BJ (cell line): Measurements from ENCODE around the gene SLC38A8. TPM values are rescaled to one million over a fixed set of nuclear protein-coding genes. Genes with fewer than 3 reads are reported as not detected.

Experiments
- CTCF ChIA-PET: fragments of 350-600 bp; formaldehyde crosslinking; extraction: SDS; loops from one replicate; lab custom pipeline; 2021; ENCODE audit warnings: antibody characterized with exemption, inconsistent platforms; lab: Yijun Ruan, JAX
- POLR2A ChIA-PET: fragments of 300-600 bp; sonication (Branson Sonifier 250); formaldehyde crosslinking; extraction: SDS; loops from one replicate; lab custom pipeline; 2021; ENCODE audit warnings: antibody characterized with exemption; lab: Charles Lee
- DNase-seq: peaks from one replicate; pipeline ENCODE4 v3.0.0-alpha.2; 2011; ENCODE audit warnings: low read depth
- H3K27me3 ChIP-seq: 2 replicates; pipeline ENCODE4 v1.6.0; 2011; ENCODE audit warnings: low read length; ENCODE audit not compliant: control insufficient read depth, insufficient read depth
- H3K36me3 ChIP-seq: 2 replicates; pipeline ENCODE4 v1.5.1; 2011; ENCODE audit warnings: low read length; ENCODE audit not compliant: control insufficient read depth, insufficient read depth
- H3K4me3 ChIP-seq: 2 replicates; pipeline ENCODE4 v1.5.1; 2011; ENCODE audit warnings: low read depth, mild to moderate bottlenecking, control low read depth, low read length
- polyA plus RNA-seq: library from polyadenylated mRNA; depleted of rRNA; stranded (reverse); fragments of >200 nt; gene quantifications from 2 replicates; pipeline ENCODE4 v1.2.3, GENCODE V29; 2011
- TF ChIP-seq, protein P1 (sequence below): IDR thresholded peaks from 2 replicates; pipeline ENCODE4 v1.5.1; 2011; ENCODE audit warnings: low read depth, mild to moderate bottlenecking, control low read depth, inconsistent platforms, low read length, moderate library complexity; ENCODE audit not compliant: insufficient read depth

The SLC38A8 gene
- polyA plus RNA-seq, 1 experiment, result not detected

DNA sequence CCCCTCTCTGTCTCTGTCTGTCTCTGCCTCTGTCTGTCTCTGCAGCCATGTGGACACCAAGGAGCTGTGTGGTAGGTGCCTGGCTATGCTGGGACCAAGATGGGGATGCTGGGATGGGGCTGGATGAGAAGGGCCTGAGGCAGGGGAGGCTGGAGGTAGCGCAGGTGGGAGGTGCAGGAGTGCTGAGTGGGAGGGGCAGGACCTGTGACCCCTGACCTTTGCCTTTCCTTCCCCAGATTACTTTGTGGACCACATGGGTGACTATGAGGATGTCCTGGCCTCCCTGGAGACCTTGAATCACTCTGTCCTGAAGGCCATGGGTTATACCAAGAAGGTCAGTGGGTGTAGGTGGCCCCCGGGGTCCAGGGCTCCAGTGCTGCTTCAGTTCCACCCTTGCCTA, 61.8 kb downstream of the SLC38A8 start:
- ChIA-PET CTCF (no interaction called here), POLR2A (no interaction called here)
- H3K4me3 ChIP-seq, result no peak overlapping the region

GRCh38 chr16:83979441-83979840, 63.2 kb downstream of the SLC38A8 start:
- H3K36me3 ChIP-seq, result no peaks in the 10 kb centered on the region
- H3K4me3 ChIP-seq, result no peak overlapping the region
- no peaks in the 10 kb centered on the region; the same call in 1 of the 2 replicates for H3K27me3 ChIP-seq
- CTCF ChIA-PET, result no interaction called here
- POLR2A ChIA-PET, result no interaction called here
- TF ChIP-seq, protein P1, sequence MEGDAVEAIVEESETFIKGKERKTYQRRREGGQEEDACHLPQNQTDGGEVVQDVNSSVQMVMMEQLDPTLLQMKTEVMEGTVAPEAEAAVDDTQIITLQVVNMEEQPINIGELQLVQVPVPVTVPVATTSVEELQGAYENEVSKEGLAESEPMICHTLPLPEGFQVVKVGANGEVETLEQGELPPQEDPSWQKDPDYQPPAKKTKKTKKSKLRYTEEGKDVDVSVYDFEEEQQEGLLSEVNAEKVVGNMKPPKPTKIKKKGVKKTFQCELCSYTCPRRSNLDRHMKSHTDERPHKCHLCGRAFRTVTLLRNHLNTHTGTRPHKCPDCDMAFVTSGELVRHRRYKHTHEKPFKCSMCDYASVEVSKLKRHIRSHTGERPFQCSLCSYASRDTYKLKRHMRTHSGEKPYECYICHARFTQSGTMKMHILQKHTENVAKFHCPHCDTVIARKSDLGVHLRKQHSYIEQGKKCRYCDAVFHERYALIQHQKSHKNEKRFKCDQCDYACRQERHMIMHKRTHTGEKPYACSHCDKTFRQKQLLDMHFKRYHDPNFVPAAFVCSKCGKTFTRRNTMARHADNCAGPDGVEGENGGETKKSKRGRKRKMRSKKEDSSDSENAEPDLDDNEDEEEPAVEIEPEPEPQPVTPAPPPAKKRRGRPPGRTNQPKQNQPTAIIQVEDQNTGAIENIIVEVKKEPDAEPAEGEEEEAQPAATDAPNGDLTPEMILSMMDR, result no peak
- no peak for DNase-seq

More for the DNA sequence above, 61.8 kb downstream of the SLC38A8 start:
- DNase-seq, result no peak
- H3K27me3 ChIP-seq, result no peaks in the 10 kb centered on the region; the same call in 1 of the 2 replicates
- TF ChIP-seq, protein P1, result no peak
- no peaks in the 10 kb centered on the region for H3K36me3 ChIP-seq

DNA sequence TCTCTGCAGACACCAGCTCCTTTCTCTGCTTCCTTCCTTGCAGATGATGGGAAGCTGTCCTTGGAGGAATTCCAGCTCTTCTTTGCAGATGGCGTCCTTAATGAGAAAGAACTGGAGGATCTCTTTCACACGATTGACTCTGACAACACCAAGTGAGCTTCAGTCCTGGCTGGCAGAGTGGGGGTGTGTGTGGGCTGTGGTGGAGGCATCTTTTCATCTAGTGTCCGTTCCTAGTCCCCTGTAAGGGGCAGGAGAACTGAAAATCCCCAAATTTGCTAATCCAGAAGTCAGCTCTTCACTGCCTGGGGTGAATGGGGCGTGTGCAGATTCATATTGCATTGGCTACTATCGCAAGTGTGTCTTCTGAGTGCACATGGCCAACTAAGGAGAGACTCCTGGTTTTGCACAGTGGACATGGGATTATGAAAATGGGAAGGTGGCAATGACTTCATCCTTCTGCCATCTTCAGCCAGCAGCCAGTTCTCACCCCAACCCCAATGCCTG, 64.1 kb downstream of the SLC38A8 start:
- POLR2A ChIA-PET, result no interaction called here
- CTCF ChIA-PET, result interaction anchor here (0.6 to 1.3 kb wide), 3 partner anchors 16 to 87 kb away, joined by 3 to 5 read pairs (median 3); no protein-coding TSS in a partner anchor
- Histone ChIP-seq H3K36me3 (no peaks in the 10 kb centered on the region), H3K4me3 (no peak overlapping the region), H3K27me3 (no peaks in the 10 kb centered on the region; the same call in 1 of the 2 replicates)
- TF ChIP-seq, protein P1, result no peak
- no peak for DNase-seq

DNA sequence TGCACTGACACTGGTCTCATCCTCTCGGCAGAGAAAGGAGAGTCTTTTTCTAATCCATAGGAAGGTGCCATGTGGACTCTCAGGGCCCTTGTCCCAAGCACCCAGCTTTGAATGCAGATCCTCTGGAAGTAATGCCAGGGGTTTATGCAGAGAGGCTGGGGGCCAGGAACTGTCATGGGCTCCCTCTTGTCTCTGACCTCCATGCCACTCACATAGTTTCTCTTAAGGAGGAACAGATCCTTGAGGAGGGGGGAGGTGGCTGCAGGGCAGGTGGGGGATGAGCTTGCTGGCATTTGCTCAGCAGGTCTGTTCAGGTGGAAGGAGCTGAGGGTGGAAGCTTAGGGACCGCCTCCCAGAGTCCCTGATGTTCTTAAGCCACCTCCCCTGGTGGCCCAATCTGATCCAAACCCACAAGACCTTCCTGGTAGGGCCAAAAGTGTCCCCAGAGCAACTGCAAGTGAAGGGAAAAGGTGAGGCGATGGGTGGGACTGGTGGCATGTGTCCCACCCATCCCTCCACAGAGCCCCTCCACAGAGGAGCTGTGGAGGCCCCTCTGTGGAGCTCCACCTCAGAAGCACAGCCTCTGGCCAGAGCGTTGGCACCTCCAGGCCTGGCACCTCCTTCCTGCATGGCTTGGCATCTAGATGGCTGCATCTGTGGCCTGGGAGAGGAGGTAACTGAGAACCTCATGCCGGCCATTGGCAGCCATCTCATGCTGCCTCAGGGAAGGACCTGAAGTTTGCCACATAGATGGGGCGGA, 65.4 kb downstream of the SLC38A8 start:
- ChIA-PET POLR2A (interaction anchor here (0.7 kb wide), 1 partner anchor 12 kb away, joined by 3 read pairs; no protein-coding TSS in a partner anchor), CTCF (interaction anchor here (0.7 kb wide), 1 partner anchor 20 kb away, joined by 4 read pairs; no protein-coding TSS in a partner anchor)
- TF ChIP-seq, protein P1, result no peak
- DNase-seq, result no peak
- Histone ChIP-seq H3K36me3 (no peaks in the 10 kb centered on the region), H3K4me3 (no peak overlapping the region), H3K27me3 (no peaks in the 10 kb centered on the region; the same call in 1 of the 2 replicates)

GRCh38 chr16:83975590-83976260, 66.9 kb downstream of the SLC38A8 start:
- ChIA-PET CTCF (no interaction called here), POLR2A (no interaction called here)
- TF ChIP-seq, protein P1, result no peak
- Histone ChIP-seq H3K27me3 (no peaks in the 10 kb centered on the region; the same call in 1 of the 2 replicates), H3K36me3 (no peaks in the 10 kb centered on the region), H3K4me3 (no peak overlapping the region)
- no peak for DNase-seq
